Osteoblast (primary cell): ENCODE data around the gene PATJ. TPM values are rescaled to one million over a fixed set of nuclear protein-coding genes. Genes with fewer than 3 reads are reported as not detected.
"Not testable (repeated sequence)": the region's sequence is repeated elsewhere in the genome, so short reads cannot be mapped to it uniquely, and the experiment has no call there.

Experiments
- DNase-seq: peaks from one replicate; pipeline ENCODE4 v3.0.0; 2011; ENCODE audit warnings: low spot score, mixed read lengths; ENCODE audit not compliant: insufficient read length; ENCODE audit errors: missing footprints
- H2AFZ ChIP-seq: 2 replicates; pipeline ENCODE4 v1.6.0; 2011; ENCODE audit warnings: mild to moderate bottlenecking, low read length
- H3K27ac ChIP-seq: 2 replicates; pipeline ENCODE4 v1.5.1; 2011; ENCODE audit warnings: mild to moderate bottlenecking, low read depth, low read length, moderate library complexity
- H3K27me3 ChIP-seq: 2 replicates; pipeline ENCODE4 v1.6.0; 2012; ENCODE audit warnings: mild to moderate bottlenecking, control low read depth, inconsistent platforms, low read length, moderate library complexity; ENCODE audit not compliant: insufficient read depth
- H3K36me3 ChIP-seq: 2 replicates; pipeline ENCODE4 v1.5.1; 2011; ENCODE audit warnings: mild to moderate bottlenecking, low read length, control low read depth, moderate library complexity; ENCODE audit not compliant: insufficient read depth
- H3K4me1 ChIP-seq: 2 replicates; pipeline ENCODE4 v1.5.1; 2011; ENCODE audit warnings: mild to moderate bottlenecking, low read length, control low read depth, moderate library complexity; ENCODE audit not compliant: insufficient read depth
- H3K4me2 ChIP-seq: 2 replicates; pipeline ENCODE4 v1.6.0; 2011; ENCODE audit warnings: mild to moderate bottlenecking, low read length; ENCODE audit not compliant: insufficient read depth
- H3K4me3 ChIP-seq: fragments of 200-600 bp; sonication (generic); 3 replicates; pipeline ENCODE4 v1.5.1; 2012; ENCODE audit warnings: mild to moderate bottlenecking, low read length, inconsistent platforms; ENCODE audit not compliant: insufficient read depth
- H3K79me2 ChIP-seq: 2 replicates; pipeline ENCODE4 v1.6.0; 2012; ENCODE audit warnings: mild to moderate bottlenecking, low read length, control low read depth, inconsistent platforms; ENCODE audit not compliant: insufficient read depth
- H3K9me3 ChIP-seq: 2 replicates; pipeline ENCODE4 v1.5.1; 2011; ENCODE audit warnings: low read depth, low read length, control low read depth
- H4K20me1 ChIP-seq: 2 replicates; pipeline ENCODE4 v1.6.0; 2012; ENCODE audit warnings: mild to moderate bottlenecking, low read length, control low read depth; ENCODE audit not compliant: insufficient read depth
- CTCF ChIP-seq: IDR thresholded peaks from 2 replicates; pipeline ENCODE4 v1.5.1; 2011; ENCODE audit warnings: mild to moderate bottlenecking, low read depth, low read length, moderate library complexity; ENCODE audit errors: extremely low read depth
- total RNA-seq: library from RNA; depleted of rRNA; stranded (reverse); fragments of >200 nt; gene quantifications from 2 replicates; pipeline ENCODE4 v1.2.3, GENCODE V29; 2012

Gene PATJ
- total RNA-seq, 1 donor: 10.1 TPM

- H3K4me3 ChIP-seq: no peak overlapping the region
- no peak overlapping the region for H3K4me2 ChIP-seq
- H3K27me3 ChIP-seq: no peaks in the 10 kb centered on the region
- H3K36me3 ChIP-seq: no peaks in the 10 kb centered on the region
- H2AFZ ChIP-seq: no peak overlapping the region
- H4K20me1 ChIP-seq: no peaks in the 10 kb centered on the region
- no peak for TF ChIP-seq CTCF
- no peaks in the 10 kb centered on the region for H3K79me2 ChIP-seq
- no peak overlapping the region for H3K27ac ChIP-seq
- H3K9me3 ChIP-seq: no peaks in the 10 kb centered on the region
- no peaks in the 10 kb centered on the region for H3K4me1 ChIP-seq
- DNase-seq: no peak
These were observed 145.0 kb downstream of the PATJ start for GRCh38 chr1:61887076-61887867.

- no peak overlapping the region for H3K27ac ChIP-seq
- no peak overlapping the region for H2AFZ ChIP-seq
- no peak overlapping the region for H3K4me3 ChIP-seq
- no peaks in the 10 kb centered on the region for H3K36me3 ChIP-seq
- no peaks in the 10 kb centered on the region for H3K79me2 ChIP-seq
- no peaks in the 10 kb centered on the region for H4K20me1 ChIP-seq
- H3K4me1 ChIP-seq: no peaks in the 10 kb centered on the region
- no peak for DNase-seq
- H3K9me3 ChIP-seq: no peaks in the 10 kb centered on the region
- TF ChIP-seq CTCF: no peak
- no peak overlapping the region for H3K4me2 ChIP-seq
- H3K27me3 ChIP-seq: no peaks in the 10 kb centered on the region
These were observed 145.8 kb downstream of the PATJ start for GRCh38 chr1:61887931-61888564.

- Histone ChIP-seq H3K27me3 (no peaks in the 10 kb centered on the region), H3K36me3 (no peaks in the 10 kb centered on the region), H3K4me1 (no peaks in the 10 kb centered on the region), H3K79me2 (no peaks in the 10 kb centered on the region), H2AFZ (no peak overlapping the region), H3K9me3 (no peaks in the 10 kb centered on the region), H3K4me3 (no peak overlapping the region), H4K20me1 (no peaks in the 10 kb centered on the region), H3K4me2 (no peak overlapping the region), H3K27ac (no peak overlapping the region)
- DNase-seq: no peak
- no peak for TF ChIP-seq CTCF
These were observed 146.5 kb downstream of the PATJ start for GRCh38 chr1:61888808-61889207.

GRCh38 chr1:61890435-61890834 is 148.2 kb downstream of the PATJ start:
- not testable (repeated sequence) for H3K9me3 ChIP-seq, H3K4me2 ChIP-seq, H4K20me1 ChIP-seq, H3K27ac ChIP-seq, H3K36me3 ChIP-seq, H2AFZ ChIP-seq, H3K79me2 ChIP-seq, H3K27me3 ChIP-seq, H3K4me3 ChIP-seq, H3K4me1 ChIP-seq, DNase-seq
